ENCODE measurements around the gene SRPRB.

Gene SRPRB

DNA sequence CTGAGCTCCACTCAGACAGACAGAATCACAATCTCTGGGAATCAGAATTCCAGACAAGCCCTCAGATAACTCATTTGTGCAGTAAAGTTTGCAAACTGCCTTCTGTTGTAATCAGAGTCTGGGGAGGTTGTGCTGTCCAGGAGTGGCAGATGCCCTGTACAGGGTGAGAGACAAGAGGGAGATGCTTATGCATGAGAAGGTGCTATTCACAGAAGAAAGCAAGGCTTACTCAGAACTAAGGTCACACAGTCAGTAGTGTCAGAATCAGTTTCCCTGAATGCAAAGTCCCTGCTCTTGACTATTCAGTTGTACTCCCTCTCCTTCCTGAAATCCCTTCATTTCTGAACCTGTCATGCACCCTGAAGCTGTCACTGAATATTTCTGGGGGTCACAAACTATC lies 43.7 kb downstream of the SRPRB start:
- no peak for DNase-seq

DNA sequence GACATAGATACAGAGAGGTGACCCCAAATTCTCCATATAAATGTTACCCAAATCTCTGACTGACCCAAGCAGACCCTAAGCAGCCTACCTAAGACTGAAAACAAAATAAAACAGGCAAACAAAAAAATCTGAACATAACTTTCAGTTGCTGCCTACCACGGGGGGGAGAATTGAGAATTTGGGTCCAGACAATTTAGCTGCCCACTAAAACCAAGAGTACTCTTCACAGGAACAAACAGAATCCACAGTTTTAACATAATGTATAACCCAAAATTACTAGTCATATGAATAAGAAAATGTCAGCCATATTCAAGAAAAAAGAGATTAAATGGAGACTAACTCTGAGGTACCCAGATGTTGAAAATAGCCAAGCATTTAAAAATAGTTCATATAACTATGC lies 44.4 kb downstream of the SRPRB start:
- DNase-seq: no peak

DNA sequence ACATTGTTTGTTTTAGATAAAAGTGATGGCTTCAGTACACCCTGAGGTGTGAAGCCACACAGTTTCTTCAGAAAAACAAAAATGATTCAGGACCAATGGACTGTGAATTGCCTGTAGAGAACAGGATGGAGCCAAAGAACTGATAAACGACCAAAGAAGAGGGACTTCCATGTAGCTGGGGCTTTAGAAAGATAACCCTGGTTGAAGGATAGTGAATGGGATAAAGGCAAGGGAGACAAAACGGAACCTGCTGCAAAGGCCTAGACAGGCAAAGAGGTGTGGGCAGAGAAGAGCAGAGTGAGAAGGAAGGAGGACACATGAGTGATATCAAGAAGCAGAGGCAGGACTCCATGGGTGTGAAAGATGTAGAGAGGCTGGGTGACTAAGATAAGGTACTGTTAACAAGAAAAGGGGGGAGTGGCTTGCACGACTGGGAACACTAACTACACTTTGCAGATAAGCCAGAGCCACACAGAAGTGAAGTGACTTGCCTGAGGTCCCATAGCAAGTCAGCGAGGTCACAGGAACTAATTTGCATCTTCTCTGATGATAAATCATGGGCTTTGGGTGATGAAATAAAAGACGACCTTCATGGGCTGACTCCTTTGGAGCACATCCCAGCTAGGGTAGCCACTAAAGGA lies 45.8 kb downstream of the SRPRB start:
- no peak for DNase-seq

DNA sequence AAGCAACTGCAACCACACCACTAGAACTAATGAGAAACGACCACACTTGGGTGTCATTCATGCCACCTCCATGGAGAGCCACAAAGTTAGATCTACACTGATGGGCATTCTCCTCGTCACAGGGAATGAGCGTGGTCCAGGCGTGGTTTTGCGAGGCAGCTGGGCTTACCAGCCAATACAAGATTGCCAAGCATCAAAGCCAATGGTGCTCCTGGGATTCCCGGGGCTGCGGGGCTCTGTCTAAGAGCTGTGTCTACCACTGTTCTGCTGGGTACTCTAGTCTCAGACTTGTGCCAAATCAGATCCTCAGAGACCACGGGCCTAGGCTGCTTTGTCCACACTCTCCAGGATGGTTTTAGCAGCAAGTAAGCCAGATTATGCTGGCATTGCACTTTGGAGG lies 46.3 kb downstream of the SRPRB start:
- no peak for DNase-seq

DNA sequence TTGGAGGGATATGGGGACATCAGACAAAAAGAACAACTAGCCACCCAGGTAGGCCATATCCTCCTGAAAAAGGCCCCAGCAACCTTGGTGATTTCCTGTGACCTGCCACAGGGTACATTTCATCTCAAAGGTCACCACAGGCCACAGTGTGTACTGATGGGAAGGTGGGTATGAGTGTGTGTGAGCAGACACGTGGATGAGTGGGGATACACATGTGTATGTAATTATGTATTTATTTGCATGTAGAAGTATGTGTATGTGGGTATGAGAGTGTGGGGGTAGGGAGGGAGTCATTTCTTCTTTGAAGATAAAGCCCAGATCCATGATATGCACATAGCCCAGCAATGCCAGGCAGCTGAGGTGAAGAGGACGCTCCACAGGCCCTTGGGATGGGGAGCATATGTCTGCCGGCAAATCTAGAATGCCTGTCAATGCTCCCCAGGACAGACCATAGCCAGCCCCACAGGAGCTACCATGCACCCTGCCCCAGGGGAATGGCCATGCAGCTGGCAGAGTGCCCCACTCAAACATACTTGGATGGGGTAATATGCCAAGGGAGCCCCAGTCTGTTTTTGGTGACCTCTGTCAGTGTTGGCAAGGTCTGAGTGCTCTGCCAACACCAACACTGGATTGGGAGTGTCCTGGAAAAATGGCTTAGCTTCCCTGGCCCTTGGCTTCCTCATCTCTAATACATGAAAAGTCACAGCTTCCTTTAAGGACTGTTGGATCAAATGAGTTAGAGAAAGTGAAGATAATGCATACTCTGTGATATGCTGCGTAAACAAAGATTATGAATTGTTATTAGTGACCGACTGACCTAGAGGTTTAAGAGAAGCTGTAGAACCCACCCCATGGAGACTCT lies 47.7 kb downstream of the SRPRB start:
- no peak for DNase-seq

DNA sequence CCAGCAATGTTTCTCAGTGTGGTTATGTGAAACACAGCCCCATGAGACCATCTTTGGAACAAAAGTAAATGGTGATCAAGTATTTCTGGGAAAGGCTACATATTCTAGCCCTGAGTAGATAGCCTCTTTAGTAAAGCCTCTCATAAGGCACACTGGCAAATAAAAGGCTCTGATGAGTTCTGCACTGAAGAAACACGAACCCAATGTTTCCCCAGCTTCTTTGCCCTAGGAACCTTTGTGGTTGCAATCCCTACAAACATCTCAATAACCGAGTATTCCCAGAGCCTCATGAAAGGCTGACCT lies 48.3 kb downstream of the SRPRB start:
- DNase-seq: no peak

DNA sequence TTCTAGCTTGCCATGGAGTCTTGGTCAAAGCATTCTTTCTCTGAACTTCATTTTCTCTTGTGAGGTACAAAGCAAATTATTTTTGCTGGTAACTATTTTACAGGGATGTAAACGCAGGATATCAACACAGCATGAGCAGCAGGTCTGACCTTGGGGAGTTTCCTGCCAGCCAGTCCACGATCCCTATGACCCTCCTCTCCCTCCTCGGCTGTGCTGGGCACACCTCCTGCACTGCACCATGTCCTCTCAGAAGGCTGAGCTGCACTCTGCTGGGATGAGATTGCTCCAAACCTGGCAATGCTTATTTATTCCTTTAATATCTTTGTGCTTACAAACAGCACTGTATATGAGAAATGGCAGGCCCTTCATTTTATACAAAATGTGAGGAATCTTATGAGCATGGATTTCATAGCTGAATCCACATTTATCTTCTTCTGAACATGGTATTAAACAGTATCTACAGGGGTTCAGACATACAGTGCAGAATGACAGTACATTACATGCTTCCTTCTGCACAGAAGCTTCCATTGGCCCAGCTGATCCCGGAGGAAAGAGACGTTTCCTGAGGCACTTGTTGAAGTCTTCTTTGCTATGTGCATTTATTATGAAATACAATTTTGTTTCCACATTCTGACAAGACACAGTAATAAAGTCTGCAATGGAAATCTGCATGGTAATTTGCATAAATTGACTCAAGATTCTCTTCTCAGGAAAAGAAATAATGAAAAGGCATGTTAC lies 48.8 kb downstream of the SRPRB start:
- no peak for DNase-seq

DNA sequence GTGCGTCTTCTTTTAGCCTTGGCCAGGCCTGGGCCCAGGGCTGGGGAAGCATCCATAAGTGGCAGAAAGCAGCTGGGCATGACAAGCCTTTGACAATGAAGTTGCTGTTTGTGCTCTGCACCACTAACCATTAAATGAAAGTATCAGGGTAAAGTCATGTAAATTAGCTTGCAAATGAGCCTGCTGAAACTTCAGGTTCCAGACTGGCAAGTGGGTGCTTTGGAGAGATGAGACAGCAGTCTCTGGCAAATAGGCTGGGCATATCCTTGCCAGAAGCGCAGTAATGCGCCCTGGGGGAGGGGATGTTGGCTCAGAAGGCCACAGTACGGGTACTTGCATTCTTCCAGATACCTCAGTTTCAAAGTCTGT lies 49.4 kb downstream of the SRPRB start:
- DNase-seq: no peak

DNA sequence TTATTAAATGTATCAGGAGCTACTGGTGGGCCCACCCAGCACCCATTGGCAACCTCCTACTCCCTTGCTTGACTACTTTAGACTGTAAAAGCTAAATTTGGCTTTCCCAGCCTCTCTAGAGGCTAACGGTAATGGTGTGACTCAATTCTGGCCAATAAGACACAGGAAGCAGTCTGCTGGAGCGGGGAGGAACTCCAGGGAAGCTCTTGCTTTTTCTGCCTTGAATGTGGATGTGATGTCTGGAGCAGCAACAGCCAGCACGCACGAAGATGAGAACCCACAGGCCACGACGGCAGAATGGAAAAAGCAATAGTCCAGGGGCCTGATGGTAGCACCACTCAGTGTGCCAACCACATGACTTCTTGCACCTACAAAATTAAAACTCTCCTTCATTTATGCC lies 50.2 kb downstream of the SRPRB start:
- no peak for DNase-seq

DNA sequence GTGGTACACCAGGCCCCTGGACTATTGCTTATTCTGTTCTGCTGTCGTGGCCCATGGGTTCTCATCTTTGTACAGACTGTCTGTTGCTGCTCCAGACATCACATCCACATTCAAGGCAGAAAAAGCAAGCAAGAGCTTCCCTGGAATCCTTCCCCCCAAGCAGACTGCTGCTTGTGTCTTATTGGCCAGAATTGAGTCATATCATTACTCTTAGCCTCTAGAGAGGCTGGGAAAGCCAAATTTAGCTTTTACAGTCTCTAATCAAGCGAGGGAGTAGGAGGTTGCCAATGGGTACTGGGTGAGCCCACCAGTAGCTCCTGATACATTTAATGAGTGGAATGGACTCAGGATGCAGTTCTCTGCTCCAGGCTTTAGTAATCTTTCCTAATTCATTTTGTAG lies 50.7 kb downstream of the SRPRB start:
- DNase-seq: no peak

DNA sequence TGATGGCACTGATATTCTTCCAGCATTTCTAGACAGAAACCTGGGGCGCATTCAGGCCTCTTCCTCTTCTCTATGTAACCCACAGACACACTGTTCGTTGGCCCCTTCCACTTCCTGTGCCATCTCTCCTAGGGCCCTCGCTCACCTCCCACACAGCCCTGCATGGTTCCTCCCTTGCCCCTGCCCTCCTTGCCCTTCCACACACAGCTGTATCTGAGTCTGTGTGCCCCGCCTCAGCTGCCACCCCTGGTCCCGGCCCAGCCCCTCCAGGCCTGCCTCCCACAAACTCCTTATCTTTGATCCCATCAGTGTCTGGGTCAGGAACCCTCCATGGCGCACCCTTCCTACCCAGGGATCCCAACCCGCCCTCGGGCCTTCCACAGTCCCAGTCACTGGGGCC lies 52.2 kb downstream of the SRPRB start:
- DNase-seq: no peak

DNA sequence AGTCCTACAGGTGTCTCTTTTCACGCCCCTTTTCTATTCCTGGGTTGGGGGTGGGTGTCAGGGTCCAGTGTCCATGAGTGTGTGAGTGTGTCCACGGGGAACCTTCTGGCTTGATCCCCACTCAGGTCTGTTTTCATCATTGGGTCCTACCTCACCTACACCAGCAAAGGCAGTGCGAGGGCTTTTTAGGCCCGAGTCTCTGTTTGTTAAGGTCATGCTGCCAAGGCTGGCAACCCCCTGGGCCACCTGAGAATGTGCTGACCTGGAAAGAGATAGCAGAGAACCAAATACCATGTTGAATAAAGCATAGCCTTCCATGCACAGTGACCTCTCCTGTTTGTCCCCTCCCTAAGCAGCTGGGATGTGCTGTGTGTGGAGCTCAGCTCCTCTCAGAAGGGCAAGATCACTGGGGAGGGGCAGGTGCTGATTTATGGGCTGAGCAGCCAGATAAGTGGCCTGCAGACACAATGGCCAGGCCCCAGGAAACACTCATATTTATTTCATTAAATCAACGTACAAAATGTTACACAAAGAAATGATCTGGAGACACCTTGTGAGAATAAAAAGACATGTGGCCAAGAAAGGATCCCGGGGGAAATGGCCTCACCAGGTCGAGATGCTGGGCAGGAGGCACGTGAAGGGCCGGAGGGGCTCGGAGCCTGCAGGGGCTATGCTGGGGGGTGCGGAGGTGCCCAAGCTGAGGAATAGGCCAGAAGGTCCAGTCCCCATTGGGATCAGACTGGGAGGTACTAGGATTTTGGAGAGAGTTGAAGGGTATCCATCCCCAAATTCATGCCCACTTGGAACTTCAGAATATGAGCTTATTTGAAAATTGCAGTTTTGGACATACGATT lies 54.0 kb downstream of the SRPRB start:
- DNase-seq: no peak

DNA sequence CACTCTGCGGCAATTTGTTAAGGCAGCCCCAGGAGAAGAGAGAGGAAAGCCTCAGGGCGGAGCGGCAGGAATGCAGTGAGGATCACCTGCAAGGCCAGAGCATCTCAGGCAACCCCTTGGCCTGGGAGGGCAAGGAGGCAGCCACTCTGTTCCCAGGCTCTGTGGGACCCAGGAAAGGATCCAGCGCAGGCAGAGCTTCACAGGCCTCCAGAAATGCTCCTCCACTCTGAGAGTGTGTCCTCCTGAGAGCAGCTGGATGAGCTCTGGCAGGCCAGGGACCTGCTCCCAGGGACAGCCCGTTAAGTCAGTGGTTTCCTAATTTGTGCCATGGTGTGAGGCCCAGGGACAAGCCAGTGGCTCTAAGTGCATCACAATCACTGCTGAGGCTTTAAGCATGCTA lies 54.9 kb downstream of the SRPRB start:
- no peak for DNase-seq

DNA sequence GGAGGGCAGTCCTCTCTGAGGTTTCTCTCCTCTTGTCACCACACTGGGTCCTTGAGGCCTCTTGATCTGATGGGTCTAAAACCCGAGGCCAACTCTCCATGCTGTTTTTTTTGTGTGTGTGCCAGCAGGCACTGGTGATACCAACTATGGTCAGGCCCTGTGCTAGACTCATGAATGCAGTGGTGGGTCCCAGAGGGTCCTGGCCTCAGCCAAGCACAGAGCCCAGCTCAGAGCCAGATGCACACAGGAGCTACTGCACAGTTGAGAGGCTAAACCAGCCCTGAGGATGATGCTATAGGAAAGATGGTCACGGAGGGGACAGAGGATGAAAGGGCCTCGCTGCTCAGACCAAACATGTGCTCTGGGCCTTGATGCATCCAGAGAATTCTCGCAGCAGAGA lies 56.5 kb downstream of the SRPRB start:
- no peak for DNase-seq

DNA sequence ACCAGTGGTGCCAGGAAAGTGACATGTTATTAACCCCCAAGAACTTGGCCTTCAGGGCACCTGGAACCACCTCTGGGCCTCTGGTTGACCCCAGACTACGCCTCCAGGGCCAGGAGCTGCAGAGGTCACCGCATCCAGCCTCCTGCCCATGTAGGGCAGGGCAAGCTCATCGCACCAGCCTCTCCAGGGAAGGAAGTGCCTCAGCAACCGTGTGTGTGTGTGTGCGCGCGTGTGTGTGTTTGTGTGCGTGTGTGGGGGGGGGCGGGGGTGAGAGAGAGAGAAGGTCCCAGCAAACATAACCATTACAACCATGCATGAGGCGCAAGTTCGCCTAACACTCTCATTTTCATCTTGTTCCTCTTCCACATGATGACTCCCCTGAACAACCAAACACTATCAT lies 58.3 kb downstream of the SRPRB start:
- DNase-seq: no peak

DNA sequence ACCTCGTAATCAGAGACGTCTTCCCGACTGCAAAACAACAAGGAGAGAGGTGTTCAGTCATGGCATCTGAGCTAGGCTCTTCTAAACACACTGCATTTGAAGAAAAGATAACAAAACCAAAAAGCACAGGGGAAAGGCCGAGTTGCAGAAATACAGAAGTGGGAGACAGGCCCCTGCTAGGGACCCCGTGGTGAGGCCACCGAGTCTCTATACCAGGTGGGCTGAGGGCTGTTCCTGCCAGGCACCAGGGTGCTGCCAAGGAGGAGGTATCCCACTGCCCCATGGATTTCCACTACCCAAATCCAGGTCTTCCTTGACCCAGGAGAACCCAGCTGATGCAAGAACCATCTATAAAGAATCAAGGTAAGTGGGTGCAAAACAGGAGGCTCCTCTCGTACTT lies 59.0 kb downstream of the SRPRB start:
- no peak for DNase-seq

DNA sequence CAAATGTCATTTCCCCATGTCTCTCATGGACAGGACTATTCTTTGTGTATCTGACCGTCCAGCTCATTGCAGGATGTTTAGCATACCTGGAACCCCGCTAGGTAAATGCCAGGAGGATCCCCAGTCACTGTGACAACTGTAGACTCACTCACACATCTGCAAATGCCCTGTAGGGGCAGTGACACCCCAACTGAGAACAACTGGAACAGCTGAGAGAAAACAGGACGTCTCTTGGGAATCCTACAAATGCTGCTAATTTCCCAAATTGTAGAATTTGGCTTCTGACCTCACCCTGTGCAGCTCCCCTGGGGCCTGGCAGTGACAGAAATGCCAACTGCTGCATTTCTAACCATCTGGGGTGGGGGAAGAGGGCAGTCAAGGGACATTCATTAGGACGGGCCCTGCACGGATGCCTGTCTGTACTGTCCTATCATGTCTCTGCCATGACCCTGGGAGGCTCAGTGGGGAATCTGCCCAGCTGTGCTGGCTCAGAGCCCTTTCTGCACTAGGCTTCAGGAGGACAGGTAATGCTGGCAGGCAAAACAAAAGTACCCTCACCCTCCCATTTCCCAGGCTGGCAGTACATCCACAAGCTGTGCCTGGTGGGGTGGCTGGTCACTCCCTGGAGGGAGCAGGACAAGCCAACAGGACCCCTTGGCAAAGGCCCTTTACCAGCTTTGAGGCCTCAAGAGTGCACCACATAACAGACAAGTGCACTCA lies 59.7 kb downstream of the SRPRB start:
- no peak for DNase-seq

DNA sequence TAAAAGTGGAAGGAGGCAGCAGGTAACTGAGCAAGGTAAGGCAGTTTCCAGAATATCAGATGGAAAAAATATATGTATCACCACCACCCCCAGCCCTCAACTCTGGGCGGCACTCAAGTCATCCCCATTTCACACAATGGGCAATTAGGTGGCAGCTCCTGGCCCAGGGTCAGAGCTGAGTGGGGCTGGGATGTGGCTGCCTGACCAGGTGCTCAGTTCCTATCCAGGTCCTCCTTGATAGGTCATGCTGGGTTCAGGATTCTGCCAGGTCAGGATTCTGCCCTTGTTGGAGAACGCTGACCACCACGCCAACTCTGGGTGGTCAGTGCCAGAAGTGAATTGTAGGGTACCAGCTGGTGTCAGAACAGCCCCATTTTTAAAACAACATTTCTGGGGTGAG lies 60.5 kb downstream of the SRPRB start:
- no peak for DNase-seq

DNA sequence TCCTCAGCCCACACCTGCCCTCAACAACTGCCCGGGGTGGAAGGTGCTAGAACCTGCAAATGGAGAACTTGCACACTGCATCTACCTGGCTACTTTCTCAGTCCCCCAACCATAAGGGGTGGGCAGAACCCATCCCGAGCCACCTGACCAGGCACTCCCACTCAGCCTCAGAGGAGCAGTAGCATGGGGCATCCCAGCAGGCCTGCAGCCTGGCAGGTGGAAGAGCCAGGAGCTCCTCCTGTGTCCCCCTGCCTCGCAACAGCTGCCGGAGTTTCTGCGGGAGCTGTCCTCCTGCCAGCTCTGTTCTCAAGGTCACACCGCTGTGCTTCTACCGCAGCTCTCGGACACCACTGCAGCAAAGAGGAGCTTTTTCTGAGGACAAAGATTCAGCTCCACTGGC lies 62.6 kb downstream of the SRPRB start:
- DNase-seq: no peak

DNA sequence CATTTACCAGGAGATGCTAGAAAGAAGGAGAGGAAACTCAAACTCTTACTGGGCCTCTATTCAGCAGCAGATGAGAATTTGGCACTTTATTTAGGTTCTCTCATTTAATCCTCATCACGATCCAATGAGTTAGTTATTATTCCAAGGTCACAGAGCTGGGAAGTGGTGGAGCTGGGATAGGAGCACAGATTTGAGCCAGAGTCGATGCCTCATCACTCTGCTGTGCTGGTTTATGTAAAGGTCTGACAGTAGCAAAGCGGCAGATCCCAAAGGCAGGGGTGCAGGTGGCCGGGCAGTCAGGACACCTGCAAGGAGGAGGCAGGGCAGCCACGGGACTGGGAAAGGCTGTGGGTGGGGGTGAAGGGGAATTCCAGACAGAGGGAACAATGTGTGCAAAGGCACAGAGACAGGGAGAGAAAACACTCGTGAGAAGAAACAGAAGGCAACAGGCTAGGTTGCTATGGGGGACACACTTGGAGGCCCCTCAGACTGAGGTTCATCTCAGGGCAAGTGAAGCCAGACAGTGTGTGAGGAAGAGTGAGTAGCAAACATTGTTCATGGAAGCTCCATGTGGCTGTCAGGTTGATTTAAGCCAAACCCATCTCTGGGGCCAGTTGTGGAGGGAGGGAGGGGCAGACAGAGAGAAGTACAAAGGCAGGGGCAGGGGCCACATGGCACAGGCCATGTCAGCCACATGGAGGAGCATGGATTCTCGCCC lies 63.3 kb downstream of the SRPRB start:
- no peak for DNase-seq

DNA sequence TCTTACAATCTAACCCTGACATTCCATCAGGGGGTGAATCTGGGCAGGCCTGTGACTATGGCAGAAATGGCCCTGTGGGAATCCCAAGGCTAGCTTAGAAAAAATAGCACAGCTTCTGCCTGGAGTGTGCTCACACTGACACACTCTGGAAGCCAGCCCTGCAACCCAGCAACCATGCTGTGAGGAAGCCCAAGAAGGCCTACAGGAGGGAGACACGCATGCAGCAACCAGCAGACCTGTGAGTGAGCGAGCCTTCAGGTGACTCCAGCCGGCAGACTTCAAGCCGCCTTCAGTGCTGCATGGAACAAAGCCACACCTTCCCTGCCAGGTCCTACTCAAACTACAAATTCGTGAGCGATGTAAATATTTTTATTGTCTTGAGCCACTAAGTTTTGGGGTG lies 64.0 kb downstream of the SRPRB start:
- no peak for DNase-seq

DNA sequence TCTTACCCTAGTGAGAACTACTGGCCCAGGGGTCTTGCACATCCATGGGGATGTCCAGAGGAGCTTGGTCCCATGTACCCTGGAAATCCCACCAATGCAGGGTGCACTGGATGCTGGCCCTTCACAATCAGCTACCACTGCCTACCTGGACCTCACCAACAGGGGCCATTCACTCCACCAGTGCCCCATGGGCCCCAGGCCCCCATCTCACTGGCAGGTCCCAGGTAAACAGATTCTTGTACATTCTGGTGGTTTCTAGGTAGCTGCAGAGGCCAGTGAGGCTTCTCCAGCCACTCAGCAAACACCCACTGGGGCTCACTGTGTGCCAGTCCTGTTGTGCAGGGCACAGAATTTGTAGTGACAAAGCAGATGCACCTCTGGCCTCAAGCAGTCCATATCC lies 65.2 kb downstream of the SRPRB start:
- DNase-seq: no peak
